PFSK-1 (cell line): ENCODE measurements around the gene CCDC137.

Experiments
- POLR2AphosphoS5 ChIP-seq: IDR thresholded peaks from 2 replicates; pipeline ENCODE4 v1.6.1; 2012; ENCODE audit warnings: low read depth, mild to moderate bottlenecking, control low read depth, low read length, moderate library complexity
- SIN3A ChIP-seq: IDR thresholded peaks from 2 replicates; pipeline ENCODE4 v1.6.1; 2012; ENCODE audit warnings: mild to moderate bottlenecking, low read length, moderate library complexity, borderline replicate concordance; ENCODE audit not compliant: insufficient read depth
- TAF1 ChIP-seq: IDR thresholded peaks from 2 replicates; pipeline ENCODE4 v1.6.1; 2012; ENCODE audit warnings: low read length, control low read depth, borderline replicate concordance; ENCODE audit not compliant: insufficient read depth

DNA sequence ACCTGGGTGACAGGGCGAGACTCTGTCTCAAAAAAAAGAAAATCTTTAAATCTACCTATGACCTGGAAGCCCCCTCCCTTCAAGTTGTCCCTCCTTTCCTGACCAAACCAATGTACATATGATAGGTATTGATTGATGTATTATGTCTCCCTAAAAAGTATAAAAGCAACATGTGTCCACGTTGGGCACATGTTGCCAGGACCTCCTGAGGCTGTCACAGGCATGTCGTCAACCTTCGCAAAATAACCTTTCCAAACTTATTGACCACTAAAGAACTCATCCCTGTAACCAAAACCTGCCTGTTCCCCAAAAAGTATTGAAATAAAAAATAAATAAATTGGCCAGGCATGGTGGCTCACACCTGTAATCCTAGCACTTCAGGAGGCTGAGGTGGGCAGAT is 4.5 kb upstream of the CCDC137 start:
- no peak for TF ChIP-seq TAF1
- TF ChIP-seq POLR2AphosphoS5: no peak
- no peak for TF ChIP-seq SIN3A
